Right renal cortex interstitium (tissue), 3 donors: ENCODE data around the gene TRMT44. TPM values are rescaled to one million over a fixed set of nuclear protein-coding genes. Genes with fewer than 3 reads are reported as not detected.

Experiments used
- DNase-seq, 3 donors: peaks; one replicate each; pipeline ENCODE4 v3.0.0-alpha.2; 2013; ENCODE audit warnings: low read depth in 3 of 3, low spot score in 2 of 3
- polyA plus RNA-seq, 3 donors: library from polyadenylated mRNA; unstranded; fragments of 120-200 nt; gene quantifications; one replicate each; pipeline ENCODE4 v1.2.1, GENCODE V29; 2013; ENCODE audit not compliant: insufficient read length in 3 of 3

Gene TRMT44, protein sequence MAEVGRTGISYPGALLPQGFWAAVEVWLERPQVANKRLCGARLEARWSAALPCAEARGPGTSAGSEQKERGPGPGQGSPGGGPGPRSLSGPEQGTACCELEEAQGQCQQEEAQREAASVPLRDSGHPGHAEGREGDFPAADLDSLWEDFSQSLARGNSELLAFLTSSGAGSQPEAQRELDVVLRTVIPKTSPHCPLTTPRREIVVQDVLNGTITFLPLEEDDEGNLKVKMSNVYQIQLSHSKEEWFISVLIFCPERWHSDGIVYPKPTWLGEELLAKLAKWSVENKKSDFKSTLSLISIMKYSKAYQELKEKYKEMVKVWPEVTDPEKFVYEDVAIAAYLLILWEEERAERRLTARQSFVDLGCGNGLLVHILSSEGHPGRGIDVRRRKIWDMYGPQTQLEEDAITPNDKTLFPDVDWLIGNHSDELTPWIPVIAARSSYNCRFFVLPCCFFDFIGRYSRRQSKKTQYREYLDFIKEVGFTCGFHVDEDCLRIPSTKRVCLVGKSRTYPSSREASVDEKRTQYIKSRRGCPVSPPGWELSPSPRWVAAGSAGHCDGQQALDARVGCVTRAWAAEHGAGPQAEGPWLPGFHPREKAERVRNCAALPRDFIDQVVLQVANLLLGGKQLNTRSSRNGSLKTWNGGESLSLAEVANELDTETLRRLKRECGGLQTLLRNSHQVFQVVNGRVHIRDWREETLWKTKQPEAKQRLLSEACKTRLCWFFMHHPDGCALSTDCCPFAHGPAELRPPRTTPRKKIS
- polyA plus RNA-seq: 10 to 100 TPM; 14.0 to 15.5 (median 14.5) TPM

DNA sequence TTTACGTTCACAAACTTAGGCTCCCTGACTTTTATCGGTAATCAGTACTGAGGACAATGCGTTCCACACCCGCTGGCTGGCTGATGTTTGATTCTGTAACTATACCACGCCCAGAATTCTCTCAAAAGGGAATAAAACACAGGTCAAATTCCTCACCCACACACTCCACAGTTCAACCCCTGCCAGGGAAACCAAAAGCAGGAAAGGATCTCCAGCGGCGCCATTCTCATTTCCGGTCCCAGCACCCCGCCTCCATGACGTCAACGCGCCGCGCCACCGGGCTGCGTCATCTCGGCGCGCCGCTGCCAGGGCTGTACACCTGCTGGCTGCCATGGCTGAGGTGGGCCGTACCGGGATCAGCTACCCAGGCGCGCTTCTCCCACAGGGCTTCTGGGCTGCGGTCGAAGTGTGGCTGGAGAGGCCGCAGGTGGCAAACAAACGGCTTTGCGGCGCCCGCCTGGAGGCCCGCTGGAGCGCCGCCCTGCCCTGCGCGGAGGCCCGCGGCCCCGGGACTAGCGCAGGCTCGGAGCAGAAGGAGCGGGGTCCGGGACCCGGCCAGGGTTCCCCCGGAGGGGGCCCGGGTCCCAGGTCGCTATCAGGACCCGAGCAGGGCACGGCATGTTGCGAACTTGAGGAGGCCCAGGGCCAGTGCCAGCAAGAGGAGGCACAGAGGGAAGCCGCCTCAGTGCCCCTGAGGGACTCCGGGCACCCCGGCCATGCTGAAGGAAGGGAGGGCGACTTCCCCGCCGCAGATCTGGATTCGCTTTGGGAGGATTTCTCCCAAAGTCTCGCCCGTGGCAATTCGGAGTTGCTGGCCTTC lies at the start of gene TRMT44, which contains the start of gene ACOX3:
TSS of gene TRMT44 (plus strand) at position 286 of the 820 bp plus-strand sequence. CDS start at position 332, 46 bp downstream.
TSS of gene ACOX3 (minus strand) at position 232 of the 820 bp plus-strand sequence. CDS start 24,202 bp downstream, outside the sequence.
- peak; percentile 84 to 88 (median 86) for DNase-seq

- DNase-seq: no peak
Observed at GRCh38 chr4:8391071-8391470, 49.5 kb upstream of the TRMT44 start.

- DNase-seq: no peak
Observed at GRCh38 chr4:8391972-8392371, 48.6 kb upstream of the TRMT44 start.

DNA sequence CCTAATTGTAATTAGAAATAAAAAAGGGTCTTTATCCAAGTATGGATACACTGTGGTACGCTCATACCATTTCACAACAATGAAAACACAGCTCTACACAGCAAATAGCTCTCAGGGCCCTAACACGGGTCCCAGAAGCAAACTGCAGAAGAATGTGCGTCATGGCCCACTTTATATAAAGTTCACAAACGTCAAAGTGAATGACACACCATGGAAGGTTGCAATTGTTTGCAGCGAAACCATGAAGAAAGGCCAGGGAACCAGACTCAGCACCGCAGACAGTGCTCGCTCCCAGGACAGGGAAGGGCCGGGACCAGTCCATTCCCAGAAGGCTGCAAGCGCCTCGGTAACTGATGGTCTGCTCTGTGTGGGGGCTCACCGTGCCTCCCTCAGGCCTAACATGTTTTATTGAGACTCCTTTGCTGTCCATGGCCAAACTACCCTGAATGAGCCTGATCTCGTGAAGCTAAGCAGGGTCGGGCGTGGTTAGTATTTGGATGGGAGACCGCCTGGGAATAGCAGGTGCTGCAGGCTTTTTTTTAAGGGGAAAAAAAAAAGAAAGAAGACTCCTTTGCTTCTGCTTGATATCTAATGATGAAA lies 47.9 kb upstream of the TRMT44 start:
- no peak for DNase-seq

- no peak for DNase-seq
Observed at GRCh38 chr4:8393593-8394038, 47.0 kb upstream of the TRMT44 start.

- DNase-seq: no peak
Observed at GRCh38 chr4:8394061-8394519, 46.5 kb upstream of the TRMT44 start.

GRCh38 chr4:8394806-8395205 lies 45.8 kb upstream of the TRMT44 start:
- no peak for DNase-seq

DNA sequence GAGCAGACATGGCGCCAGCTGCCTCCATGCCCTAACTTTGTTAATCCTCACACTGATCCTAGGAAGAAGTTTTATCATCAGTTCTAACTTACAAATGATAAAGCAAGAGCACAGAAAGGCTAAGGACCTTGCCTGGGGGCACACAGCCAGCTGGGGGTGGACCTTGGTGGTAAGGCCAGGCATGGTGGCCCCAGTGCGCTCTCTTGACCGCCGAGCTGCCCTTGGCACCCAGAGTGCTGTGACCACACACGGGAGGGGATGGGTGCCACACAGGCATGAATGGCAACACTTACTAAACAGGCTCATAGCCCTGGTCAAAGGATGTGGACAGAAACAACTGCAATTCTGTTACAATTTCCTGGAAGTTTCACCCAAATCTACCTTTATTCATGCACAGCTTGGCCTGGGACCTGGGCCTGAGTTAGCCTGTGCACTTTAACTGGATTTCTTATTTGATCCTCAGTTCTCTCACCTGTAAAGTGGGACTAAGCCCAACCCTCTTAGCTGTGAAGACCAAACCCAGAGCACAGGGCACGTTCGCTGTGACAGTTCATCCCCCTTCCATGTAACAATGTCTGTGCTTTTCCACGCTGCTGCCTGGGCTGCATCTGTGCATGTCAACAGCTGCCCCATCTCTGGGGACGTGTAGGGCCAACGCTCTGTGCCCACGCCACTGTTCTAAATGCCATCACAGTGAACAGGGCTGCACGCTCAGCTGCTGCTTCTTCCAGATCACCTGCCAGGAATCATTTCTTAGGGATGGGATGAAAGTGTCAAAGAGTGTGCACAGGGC lies 44.9 kb upstream of the TRMT44 start:
- no peak for DNase-seq

DNA sequence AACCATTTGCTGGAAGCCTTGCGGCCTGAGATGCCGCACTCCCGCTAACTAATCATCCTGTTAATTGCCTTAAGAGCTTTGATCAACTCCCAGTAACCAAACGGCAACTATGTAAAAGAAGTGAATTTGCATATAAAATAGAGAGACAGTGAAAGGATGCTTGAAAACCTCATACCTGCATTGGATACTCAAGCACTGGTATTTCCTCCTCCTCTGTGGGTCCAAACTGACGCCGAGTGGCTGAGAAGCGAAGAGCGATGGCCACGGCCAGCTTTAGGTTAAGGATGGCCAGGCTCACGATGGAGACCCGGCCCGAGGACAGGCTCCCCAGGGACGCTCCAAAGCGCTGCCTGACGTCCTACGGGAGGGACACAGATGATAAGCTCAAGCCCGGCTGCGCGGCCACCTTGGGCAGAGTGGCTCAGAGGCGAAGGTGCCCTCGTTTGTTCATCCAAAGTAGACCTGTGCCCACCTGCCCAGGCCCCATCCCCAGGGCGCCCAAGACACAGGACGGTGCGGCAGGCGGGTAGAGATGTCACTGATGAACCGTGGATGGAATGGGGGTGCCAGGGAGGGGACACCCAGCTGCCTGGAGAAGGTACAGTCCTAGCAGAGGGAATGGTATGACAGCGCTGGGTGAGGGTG lies 43.7 kb upstream of the TRMT44 start:
- DNase-seq: no peak

DNA sequence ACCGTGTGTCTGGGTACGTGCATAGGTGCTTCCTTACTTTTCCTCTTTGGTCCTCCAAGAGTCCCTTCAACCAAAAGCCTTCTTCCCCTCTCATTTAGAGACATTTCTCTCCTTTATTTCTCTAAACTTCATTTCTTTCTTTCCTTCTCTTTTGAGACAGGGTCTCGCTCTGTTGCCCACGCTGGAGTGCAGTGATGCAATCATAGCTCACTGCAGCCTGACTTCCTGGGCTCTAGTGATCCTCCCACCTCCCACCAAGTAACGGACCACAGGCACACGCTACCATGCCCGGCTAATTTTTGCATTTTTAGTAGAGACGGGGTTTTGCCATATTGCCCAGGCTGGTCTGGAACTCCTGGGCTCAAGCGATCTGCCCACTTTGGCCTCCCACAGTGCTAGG lies 42.2 kb upstream of the TRMT44 start:
- no peak for DNase-seq

- no peak for DNase-seq
Observed at GRCh38 chr4:8399298-8399697, 41.3 kb upstream of the TRMT44 start.

- no peak for DNase-seq
Observed at GRCh38 chr4:8400632-8401325, 39.8 kb upstream of the TRMT44 start.

DNA sequence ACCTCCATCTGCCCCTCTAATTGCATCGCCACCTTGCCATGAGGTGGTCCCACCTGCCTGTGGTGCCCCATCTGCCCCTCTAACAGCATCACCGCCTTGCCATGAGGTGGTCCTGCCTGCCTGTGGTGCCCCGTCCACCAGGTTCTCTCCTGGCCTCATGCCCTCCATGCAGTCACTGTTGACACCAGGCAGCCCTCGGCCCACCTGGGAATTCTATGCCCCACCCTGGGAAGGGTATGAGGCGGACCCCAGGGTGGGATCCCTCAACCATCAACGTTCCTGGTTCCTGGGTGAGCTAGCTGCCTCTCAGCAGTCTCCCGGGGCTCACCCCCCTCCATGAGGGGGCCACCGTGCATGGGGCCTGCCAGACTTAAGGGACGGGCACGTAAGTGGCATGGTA lies 38.9 kb upstream of the TRMT44 start:
- no peak for DNase-seq

GRCh38 chr4:8402181-8402597 lies 38.4 kb upstream of the TRMT44 start:
- no peak for DNase-seq

DNA sequence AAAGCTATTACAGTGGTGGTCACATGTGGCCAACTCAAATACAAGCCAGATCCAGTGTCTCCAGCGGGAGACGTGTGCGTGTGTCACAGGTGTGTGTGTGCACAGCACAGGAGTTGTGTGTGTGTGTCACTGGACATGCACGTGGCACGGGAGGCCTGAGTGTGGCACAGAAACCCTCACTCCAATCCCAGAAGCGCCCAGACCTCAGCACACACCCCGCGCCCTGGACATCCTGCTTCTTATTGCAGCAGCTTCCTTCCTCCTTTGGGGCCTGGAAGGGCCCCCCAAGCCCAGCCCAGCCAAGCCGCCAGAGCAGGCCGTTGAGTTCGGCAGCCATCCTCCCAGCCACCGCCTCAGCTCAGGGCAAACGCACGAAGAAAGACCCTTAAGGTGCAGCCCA lies 37.9 kb upstream of the TRMT44 start:
- no peak for DNase-seq

GRCh38 chr4:8403173-8403753 lies 37.3 kb upstream of the TRMT44 start:
- DNase-seq: peak in 2 of 3 donors; percentile 60 to 69

DNA sequence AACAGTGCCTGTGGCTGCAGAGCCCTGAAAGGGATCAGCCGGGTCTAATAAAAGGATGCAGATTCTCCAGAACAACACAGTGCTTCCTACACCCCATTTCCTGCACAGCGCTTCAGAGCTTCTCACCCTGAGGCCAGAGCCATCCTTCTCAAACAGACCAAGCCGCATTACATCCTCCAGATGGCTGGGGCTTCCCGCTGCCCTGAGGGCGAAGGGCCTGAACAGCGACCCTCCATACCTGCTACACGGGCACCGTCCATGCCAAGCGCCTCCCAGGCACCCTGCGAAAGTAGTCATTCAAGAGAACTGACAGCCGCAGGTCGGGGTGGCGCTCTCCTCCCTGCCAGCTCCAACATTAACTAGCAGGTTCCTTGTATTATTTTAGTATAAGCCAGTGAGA lies 36.6 kb upstream of the TRMT44 start:
- no peak for DNase-seq
